HS-27A (cell line): Measurements from ENCODE around the gene KLHL24.
"Not testable (repeated sequence)": the region's sequence is repeated elsewhere in the genome, so short reads cannot be mapped to it uniquely, and the experiment has no call there.

ENCODE experiments used
- DNase-seq: peaks from one replicate; pipeline ENCODE4 v3.0.0-alpha.2; 2012; ENCODE audit warnings: low read depth, missing footprints

The KLHL24 gene

DNA sequence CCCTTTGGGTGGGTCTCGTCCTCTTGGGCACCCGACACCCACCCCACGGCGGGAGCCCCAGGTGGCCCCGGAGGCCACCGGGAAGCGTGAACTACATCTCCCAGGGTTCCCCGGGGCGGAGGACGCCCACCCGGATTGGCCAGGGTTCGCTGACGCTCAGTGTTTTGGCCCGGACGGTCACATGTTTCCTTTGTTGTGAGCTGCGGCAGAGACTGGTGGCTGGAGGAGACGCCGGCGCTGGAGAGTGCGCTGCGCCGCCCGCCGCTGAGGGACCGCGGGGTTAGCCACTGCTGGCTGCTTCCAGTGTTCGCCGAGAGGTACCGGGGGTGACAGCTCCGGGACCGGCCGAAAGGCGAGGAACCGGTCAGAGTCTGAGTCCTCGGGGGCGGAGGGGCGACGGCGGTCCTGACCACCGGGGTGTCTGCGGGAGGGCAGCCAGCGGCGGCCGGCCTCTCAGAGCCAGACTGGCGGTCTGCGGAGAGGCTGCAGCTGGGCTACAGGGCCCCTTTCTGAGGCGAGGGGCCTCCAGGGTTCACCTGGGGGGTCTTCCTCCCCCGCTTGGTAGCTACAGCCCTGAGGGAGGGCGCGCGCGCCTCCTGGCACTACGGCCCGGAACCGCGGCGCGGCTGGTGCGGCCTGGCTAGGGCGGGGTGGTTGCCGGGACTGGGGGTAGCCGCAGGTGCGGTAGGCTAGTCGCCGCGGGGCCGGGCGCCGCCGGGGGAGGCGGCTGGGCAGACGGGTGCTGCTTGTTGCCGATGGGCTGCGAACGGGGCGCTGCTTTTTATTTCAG lies at the start of gene KLHL24:
Gene KLHL24 (plus strand): TSS at position 193 of the 790 bp plus-strand sequence. CDS start 14,734 bp downstream, outside the sequence.
- DNase-seq, result peak; percentile 68

DNA sequence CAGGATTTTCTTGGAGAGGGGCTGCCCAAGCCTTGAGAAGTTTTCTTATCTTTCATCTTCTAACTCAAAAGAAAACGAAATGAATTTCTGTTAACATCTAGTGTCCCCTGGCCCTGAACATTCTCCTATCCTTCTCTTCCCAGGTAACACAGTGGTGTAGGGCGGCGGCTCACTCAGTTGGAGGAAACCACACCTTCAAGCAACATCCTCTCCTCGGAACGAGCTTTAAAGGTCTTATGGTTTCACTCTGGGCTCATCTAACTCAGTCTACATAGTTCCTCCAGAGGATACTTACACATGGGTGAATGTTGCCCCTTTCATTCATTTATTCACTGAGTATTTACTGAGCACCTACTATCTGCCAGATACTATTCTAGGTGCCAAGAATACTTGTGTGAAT lies 48.9 kb upstream of the KLHL24 start:
- no peak for DNase-seq

DNA sequence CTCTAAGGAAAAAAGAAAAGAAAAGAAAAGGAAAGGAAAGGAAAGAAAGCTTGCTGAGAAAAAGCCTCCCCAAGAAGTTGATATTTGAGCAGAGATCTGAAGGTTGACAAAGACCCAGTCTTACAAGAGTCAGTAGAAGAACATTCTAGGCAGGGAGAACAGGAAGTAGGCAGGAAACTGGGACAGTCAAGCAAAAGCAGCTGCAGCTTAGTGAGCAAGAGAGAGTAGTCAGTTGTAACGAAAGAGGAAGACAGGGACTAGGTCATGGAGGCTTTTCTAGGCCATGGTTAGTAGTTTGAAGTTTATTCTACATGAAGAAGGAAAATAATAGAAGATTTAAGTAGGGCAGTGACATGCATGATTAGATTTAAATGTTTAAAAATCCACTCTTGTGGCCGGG lies 48.1 kb upstream of the KLHL24 start:
- no peak for DNase-seq

GRCh38 chr3:183590442-183590841 lies 45.0 kb upstream of the KLHL24 start:
- no peak for DNase-seq

DNA sequence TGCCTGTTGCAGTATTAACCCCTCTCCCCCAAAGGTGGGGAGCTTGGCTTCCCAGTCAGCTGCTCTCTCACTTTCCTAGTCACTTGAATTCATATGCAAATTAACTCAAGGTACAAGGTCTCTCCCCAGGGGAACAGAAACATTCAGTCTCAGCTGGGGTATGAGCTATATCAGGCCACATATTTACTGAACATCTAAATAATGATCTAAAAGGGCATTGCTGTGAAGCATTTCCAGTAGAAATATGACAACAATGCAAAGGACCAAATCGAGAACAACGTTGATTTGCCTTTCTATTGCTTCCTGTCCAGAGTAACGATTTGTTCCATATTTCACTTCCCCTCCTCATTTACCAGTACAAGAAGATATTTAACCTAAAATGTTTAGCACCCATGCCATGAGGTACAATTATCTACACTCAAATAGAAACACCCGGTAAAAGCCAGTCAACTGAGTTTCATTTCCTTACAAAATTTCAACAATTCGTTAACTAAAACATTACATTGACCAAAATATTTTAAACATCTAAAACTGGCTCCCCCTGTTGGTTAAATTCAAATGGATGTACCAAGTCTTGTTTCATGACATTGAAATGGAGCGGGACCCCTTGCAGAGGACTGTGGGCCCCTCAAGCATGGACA lies 43.4 kb upstream of the KLHL24 start:
- no peak for DNase-seq

DNA sequence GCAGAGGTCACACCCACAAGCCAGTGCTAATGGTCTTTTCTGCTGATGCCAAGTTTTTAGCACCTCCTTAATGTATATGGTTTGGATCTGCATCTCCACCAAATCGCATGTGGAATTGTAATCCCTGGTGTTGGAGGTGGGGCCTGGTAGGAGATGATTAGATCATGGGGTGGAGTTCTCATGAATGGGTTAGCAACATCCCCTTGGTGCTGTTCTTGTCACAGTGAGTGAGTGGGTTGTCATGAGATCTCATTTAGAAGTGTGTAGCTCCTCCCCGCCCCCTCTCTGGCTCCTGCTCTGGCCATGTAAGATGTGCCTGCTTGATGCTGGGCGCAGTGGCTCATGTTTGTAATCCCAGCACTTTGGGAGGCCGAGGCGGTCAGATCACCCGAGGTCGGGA lies 42.6 kb upstream of the KLHL24 start:
- no peak for DNase-seq

- no peak for DNase-seq
Observed at GRCh38 chr3:183594636-183595035, 40.8 kb upstream of the KLHL24 start.

GRCh38 chr3:183597959-183598358 lies 37.5 kb upstream of the KLHL24 start:
- DNase-seq, result no peak

DNA sequence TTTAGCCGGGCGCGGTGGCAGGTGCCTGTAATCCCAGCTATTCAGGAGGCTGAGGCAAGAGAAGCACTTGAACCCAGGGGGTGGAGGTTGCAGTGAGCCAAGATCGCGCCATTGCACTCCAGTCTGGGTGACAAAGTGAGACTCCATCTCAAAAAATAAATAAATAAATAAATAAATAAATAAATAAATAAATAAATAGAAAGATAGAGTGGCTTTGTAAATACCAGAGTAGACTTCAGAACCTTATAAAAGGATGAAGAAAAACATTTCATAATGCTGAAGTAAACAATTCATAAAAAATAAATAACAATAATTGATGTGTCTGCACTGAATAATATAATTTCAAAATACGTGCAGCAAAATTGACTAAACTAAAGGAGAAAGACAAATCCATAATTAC lies 24.1 kb upstream of the KLHL24 start:
- not testable (repeated sequence) for DNase-seq

GRCh38 chr3:183613366-183614285 lies 21.8 kb upstream of the KLHL24 start:
- no peak for DNase-seq

DNA sequence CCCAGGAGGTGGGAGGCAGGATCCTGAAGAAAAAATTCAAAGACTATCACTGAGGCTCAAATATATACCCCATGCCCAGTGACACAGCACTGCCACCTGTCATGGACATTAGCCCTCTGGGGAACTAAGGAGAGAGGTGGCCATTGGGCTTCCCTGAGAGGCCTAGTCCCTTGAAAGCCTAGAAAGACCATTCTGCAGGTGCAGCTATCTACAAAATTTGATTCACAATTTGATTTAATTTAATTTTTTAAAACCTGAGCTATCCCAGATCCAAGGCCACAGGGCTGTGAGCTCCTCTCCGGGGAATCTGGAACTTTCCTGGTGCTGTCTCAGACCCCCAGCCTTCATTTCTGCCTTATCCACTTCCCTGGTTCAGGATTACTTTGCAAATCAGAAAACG lies 16.9 kb upstream of the KLHL24 start:
- no peak for DNase-seq

- DNase-seq, result no peak
Observed at GRCh38 chr3:183619010-183619409, 16.4 kb upstream of the KLHL24 start.

DNA sequence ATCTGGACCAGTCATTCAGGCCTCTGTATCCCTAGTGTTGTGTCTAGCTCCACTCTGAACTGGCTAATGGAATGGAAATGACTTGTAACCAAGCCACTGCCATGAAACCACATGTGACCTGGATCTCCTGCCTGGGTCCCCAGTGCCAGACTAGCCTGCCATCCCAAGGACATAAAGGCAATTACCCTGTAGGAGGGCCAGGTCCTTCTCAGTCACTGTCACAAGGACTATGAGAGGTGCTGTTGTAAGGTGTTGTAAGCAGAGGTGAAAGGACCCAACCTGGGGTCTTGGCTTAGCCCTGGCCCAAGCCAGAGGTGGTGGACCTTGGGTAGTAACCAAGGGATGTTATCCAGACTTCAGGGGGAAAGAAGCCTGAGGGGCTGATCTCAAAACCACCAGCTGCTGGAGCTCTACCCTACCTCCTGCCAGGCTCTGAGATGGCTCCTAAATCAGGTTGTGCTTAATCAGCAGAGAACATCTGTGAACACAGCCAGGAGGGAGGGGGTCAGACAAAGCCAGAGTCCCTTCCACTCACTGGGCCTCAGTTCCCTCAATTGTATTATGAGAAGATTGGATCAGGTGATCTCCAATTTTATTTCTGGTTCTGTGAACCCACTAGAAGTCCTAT lies 15.7 kb upstream of the KLHL24 start:
- DNase-seq, result no peak

DNA sequence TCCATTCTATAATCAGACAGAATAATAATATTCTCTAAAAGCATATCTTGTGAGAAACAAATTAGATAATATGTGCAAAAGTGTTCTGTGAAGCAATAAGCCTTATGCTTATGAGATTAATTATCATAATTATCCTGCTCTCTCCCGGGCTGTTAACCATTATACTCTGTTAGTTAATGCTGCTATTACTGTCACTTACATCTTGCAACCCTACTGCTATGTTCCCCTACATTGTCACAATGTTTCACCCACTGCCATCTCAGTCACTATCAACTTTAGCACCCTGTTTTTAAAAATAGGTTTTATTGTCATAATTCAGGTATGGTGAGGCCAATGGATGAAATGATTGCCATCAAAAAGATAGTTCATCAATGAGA lies 15.2 kb upstream of the KLHL24 start:
- DNase-seq, result no peak

DNA sequence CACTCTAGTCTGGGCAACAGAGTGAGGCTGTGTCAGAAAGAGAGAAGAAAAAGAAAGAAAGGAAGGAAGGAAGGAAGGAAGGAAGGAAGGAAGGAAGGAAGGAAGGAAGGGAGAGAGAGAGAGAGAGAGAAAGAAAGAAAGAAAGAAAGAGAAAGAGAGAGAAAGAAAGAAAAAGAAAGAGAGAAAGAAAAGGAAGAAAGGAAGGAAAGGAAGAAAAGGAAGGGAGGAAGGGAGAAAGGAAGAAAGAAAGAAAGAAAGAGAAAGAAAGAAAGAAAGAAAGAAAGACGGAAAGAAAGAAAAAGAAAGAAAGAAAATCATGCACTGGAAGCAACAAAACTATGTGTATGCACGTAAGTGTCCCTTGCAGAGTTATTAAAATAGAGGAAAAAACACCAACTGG lies 12.9 kb upstream of the KLHL24 start:
- not testable (repeated sequence) for DNase-seq

DNA sequence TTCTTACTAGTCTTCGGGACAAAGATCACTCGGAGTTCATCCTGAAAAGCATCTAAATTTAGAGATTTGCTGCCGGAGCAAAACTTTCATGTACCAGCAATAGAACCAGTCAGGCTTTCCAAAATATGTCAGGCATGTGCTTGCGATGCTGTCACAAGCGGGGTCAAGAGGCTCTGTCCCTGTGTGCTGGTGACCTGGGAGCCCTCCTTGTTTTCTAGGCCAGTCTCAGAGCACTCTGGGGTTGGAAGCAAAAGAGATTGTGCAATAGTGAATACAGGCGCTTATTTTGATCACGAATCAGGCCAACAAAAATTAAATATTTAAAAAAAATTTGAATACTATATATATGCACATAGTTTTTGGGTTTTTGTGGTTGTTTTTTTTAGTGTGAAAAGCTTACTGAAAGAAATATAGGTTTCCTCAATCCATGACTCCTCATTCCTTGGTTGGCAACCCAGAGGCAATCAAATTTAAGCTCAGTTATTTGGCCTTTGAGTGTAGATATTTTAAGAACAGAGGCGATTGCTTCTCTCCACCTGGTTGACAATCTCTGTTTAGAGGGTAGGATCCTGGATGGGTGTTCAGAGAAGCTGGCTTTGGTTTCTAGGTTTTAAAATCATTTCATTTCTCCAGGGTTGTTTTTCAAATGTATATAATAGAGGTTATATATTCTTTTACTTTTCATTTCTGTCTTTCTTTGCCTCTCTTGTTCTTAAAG lies 8.4 kb upstream of the KLHL24 start:
- no peak for DNase-seq

DNA sequence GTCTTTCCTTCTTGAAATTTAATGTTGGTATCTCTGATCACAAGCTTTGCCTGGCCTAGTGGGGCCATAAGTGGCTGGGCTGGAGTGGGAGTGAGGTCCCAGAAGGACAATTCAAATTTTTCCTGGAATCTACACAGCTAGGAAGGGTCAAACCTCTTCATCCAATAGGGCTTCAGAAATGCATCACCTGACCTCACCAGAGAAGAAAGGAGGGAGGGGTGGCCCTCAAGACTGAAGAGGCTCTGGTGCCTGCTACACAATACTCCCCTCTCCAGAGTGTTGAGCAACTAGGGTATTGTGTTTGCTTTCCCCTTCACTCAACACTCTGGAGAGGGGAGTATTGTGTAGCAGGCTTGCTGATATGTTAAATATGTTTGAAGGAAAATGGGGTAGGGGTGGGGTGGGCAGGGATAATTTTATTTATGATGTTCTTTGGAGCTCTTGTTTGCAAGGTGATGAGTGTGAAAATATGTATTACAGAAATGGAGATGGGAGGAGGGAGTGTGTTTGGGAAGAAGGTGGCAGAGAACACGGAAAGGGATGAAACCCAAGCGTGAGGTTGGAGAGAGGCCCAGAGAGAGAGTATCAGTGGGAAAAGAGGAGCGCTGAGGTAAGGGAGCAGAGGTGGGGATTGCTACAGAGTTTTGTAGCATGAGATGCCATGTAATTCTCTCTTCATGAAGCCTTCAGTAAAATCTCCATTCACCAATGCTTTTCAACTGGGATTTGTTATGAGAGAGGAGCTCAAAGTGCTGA lies 5.7 kb upstream of the KLHL24 start:
- no peak for DNase-seq

GRCh38 chr3:183631715-183632114 lies 3.7 kb upstream of the KLHL24 start:
- no peak for DNase-seq

GRCh38 chr3:183632725-183633124 lies 2.7 kb upstream of the KLHL24 start:
- not testable (repeated sequence) for DNase-seq

DNA sequence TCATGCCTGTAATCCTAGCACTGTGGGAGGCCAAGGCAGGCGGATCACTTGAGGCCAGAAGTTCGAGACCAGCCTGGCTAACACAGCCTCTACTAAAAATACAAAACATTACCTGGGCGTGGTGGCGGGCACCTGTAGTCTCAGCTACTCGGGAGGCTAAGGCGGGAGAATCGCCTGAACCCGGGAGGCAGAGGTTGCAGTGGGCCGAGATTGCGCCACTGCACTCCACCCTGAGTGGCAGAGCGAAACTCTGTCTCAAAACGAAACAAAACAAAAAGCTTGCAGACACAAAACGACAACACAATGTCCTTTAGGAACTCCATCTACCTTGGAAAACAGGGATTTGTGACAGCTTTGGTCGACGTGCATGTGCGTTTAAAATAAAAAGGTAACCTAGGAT lies 716 bp upstream of the KLHL24 start:
- DNase-seq, result no peak

DNA sequence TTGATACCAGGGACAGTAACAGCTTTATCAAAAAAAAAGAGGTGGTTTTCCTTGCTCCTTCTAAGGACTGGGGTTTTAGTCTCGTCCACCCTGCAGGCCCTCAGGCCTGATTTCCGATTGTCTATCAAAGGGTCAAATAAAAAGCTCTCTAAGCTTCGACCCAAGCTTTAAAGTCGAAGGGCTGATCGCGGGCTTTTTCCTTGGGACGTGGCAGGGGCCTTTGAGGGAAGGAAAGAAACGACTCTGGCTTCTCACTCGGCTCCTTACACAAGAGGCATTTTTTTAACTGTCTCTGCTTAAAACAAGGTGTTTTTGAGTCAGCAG lies 354 bp upstream of the KLHL24 start:
- DNase-seq, result no peak
